ENCODE measurements around the gene CSNK1E.

DNA sequence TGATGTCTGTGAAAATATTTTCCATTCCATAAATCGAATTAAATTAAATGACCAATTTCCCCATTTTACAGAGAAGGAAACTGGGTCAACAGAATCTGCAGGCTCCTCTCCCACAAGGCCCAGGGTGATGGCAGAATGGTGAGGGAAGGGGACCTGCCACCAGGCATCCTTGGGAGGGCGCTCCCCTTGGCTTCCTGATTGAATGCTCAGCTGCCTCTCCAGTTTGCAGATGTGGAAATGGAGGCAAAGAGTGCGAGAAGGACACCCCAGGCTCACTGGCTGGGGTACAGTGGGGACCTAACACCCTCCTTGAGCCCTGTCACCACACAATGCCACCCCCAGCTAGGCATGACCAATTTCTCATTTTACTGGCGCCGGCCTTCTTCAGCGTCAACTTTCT is 28.5 kb upstream of the CSNK1E start:
- TF ChIP-seq, protein P1, sequence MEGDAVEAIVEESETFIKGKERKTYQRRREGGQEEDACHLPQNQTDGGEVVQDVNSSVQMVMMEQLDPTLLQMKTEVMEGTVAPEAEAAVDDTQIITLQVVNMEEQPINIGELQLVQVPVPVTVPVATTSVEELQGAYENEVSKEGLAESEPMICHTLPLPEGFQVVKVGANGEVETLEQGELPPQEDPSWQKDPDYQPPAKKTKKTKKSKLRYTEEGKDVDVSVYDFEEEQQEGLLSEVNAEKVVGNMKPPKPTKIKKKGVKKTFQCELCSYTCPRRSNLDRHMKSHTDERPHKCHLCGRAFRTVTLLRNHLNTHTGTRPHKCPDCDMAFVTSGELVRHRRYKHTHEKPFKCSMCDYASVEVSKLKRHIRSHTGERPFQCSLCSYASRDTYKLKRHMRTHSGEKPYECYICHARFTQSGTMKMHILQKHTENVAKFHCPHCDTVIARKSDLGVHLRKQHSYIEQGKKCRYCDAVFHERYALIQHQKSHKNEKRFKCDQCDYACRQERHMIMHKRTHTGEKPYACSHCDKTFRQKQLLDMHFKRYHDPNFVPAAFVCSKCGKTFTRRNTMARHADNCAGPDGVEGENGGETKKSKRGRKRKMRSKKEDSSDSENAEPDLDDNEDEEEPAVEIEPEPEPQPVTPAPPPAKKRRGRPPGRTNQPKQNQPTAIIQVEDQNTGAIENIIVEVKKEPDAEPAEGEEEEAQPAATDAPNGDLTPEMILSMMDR (IDR thresholded peaks at IDR 0.05; ENCODE audit: low read depth, low read length, poor library complexity, severe bottlenecking), result no peak
- no peak for TF ChIP-seq EZH2phosphoT487 (IDR thresholded peaks at IDR 0.05; ENCODE audit: borderline replicate concordance, low read length)
